ENCODE measurements around the gene PSME4.

PSME4 gene

GRCh38 chr2:53970724-53971602, at the start of gene PSME4:
Gene PSME4, minus strand, starts transcription at chr2:53970993. Its CDS starts 209 bp downstream, at chr2:53970784.
- in situ Hi-C loops (cut with MboI; ENCODE audit: low sequenced_read_pairs): no loop called here

GRCh38 chr2:54015798-54016699, 45.3 kb upstream of the PSME4 start:
- in situ Hi-C loops (cut with MboI; ENCODE audit: low sequenced_read_pairs): no loop called here

GRCh38 chr2:54013996-54014395, 43.2 kb upstream of the PSME4 start:
- in situ Hi-C loops (cut with MboI; ENCODE audit: low sequenced_read_pairs): no loop called here

- in situ Hi-C loops (cut with MboI; ENCODE audit: low sequenced_read_pairs): no loop called here
These were observed 41.8 kb upstream of the PSME4 start for GRCh38 chr2:54012538-54013141.

- in situ Hi-C loops (cut with MboI; ENCODE audit: low sequenced_read_pairs): no loop called here
These were observed 38.8 kb upstream of the PSME4 start for GRCh38 chr2:54009549-54009948.

DNA sequence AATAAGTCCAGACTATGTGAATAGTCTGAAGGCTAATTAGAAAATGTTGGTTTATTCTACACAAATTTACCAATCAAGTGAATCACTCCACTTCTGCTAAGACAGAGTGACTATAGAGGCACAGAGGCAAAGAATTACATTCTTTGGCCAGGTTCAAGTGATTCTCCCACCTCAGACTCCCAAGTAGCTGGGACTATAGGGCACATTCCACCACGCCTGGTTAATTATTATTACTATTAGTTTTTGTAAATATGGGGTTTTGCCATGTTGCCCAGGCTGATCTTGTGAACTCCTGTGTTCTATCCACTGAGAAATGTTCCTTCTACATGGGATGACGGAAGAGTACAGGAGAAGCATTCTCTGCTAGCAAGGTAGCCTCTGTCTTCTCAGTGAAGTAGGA, 37.6 kb upstream of the PSME4 start:
- in situ Hi-C loops (cut with MboI; ENCODE audit: low sequenced_read_pairs): no loop called here

GRCh38 chr2:54000524-54000923, 29.7 kb upstream of the PSME4 start:
- in situ Hi-C loops (cut with MboI; ENCODE audit: low sequenced_read_pairs): no loop called here

- in situ Hi-C loops (cut with MboI; ENCODE audit: low sequenced_read_pairs): no loop called here
These were observed 29.3 kb upstream of the PSME4 start for GRCh38 chr2:54000122-54000521.

DNA sequence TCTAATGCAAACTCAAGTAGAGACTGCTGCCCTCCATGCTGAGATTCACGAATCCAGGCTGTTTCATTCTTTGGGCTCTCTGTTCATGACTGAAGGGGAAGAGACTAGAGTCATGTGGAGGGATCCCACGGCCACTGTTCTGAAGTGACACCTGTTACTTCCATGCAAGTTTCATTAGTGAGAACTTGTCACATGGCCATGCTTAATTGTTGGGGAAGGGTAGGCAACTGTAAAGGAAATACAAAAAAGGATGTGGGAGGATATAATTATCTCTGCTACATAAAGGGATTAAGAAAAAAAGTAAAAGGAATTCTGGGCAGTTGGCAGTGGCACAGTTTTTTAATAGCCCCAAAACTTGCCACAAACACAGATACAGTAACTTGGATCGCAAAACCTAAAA, 28.0 kb upstream of the PSME4 start:
- in situ Hi-C loops (cut with MboI; ENCODE audit: low sequenced_read_pairs): no loop called here

DNA sequence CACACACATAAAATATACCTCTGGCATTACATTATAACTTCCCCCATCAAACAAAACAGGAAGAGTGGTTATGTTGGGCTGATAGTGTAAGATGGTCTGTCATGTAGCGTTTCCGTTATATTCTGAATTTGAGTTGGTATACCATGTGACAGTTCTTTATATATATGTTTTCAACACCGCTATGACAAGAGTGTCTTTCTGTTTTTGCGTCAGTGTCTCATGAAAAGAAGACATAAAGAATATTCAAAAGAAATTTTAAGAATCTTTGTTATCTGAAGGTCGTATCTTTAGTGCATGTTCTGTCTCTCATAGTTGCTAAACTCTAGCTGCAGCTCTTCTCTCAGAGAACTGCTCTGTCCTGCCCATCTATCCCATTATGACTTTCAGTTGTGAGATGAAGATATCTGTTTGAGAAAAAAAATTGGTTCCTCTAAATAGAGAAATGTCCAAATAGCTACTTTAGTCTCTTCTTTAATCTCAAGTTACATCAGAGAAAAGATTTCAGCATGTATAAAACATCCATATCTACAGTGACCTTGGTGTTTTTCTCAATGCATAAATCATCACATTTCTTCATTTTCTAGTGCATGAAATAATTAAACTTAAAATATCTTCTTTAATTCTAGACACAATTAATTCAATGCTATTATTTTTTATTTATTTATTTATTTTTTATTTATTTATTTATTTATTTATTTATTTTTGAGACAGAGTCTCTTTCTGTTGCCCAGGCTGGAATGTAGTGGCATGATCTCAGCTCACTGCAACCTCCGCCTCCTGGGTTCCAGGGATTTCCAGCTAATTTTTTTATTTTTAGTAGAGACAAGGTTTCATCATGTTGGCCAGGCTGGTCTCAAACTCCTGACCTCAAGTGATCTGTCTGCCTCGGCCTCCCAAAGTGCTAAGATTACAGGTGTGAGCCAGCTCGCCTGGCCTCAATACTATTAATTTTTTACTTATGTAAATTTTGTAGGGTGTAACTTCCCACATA, 24.3 kb upstream of the PSME4 start:
- in situ Hi-C loops (cut with MboI; ENCODE audit: low sequenced_read_pairs): no loop called here

- in situ Hi-C loops (cut with MboI; ENCODE audit: low sequenced_read_pairs): no loop called here
These were observed 21.2 kb upstream of the PSME4 start for GRCh38 chr2:53991948-53992347.

- in situ Hi-C loops (cut with MboI; ENCODE audit: low sequenced_read_pairs): no loop called here
These were observed 18.5 kb upstream of the PSME4 start for GRCh38 chr2:53989210-53989862.

GRCh38 chr2:53987336-53987921, 16.6 kb upstream of the PSME4 start:
- in situ Hi-C loops (cut with MboI; ENCODE audit: low sequenced_read_pairs): no loop called here

GRCh38 chr2:53985646-53986045, 14.9 kb upstream of the PSME4 start:
- in situ Hi-C loops (cut with MboI; ENCODE audit: low sequenced_read_pairs): no loop called here

DNA sequence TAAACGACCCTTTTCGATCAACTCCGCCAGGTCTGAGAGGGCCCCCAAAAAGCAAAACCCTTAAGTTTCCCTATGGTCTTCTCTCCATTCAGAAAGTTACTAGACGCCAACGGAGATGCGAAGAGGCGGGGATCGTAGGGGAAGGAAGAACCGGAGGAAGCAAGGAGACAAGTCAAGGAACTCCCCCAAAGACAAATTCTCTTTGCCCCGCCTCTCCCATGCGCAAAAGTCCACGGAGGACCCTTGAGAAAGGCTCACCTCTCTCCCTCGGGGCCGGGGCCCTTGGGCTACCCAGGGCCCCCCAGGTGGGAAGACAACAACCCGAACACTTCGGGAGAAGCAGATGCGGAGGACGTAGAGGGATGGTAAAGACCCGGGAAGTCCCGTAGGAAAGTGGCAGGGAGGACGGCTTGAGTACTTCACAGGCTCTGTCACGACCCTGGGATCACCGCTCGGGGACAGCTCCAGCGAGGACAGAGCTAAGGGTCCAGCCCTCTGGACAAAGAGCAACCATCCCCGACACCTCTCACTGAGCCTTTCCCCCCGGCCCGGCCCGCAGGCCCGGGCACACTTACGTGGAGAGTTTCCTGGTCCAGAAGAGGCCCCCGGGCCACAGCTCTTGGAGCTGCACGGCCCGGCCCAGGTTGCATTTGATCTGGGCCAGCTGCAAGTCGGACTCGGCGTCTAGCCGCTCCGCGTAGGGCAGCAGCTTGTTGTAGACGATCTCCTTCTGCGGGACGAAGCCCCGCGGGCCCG, 647 bp downstream of the PSME4 start:
- in situ Hi-C loops (cut with MboI; ENCODE audit: low sequenced_read_pairs): no loop called here

DNA sequence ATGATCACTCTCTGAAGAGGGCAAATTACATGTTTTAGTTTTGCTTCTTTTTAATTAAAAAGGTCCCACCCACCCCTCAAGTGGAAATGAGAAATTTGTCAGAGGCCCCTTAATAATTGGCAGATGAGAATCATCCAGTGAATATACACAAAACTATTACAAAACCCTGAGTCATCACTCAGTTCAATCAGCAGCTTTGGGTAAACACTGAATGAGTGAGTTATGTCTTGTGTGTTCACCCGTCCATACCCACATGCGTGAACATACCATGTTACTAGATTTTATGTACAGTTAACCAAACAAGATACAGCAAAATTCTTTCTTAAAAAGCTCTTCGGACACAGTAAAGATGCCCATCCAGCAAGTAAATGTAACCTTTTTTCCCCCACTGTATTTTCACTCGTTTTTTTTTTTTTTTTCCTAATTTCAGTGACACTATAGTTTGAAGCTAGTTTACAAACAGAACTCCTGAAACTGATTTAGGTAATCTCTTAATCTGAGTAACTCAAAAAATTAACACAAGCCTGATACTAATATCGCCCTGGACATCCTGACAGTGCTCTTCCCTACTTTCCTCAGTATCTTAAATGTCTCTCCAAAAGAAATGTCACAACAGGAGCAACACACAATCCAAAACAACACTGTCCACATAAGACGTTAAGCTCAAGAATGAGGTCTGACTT, 1.4 kb downstream of the PSME4 start:
- in situ Hi-C loops (cut with MboI; ENCODE audit: low sequenced_read_pairs): no loop called here

- in situ Hi-C loops (cut with MboI; ENCODE audit: low sequenced_read_pairs): no loop called here
These were observed 5.7 kb downstream of the PSME4 start for GRCh38 chr2:53964987-53965687.

Measured in HL-60/S4 treated with retinoic acid at 250 ng/mL for 4 days and 3 days (cell line).